GM08714 (cell line): Measurements from ENCODE around the gene ZBTB43.
"Not testable (repeated sequence)": the region's sequence is repeated elsewhere in the genome, so short reads cannot be mapped to it uniquely, and the experiment has no call there.

Experiments used
- H3K4me3 ChIP-seq: fragments of 200-500 bp; sonication (Bioruptor generic); 2 replicates; pipeline ENCODE4 v1.5.1; 2014; ENCODE audit warnings: mild to moderate bottlenecking, low read length, inconsistent platforms
- ZNF274 ChIP-seq: IDR thresholded peaks from 2 replicates; pipeline ENCODE4 v1.6.1; 2012; ENCODE audit warnings: mild to moderate bottlenecking, low read depth, low read length

ZBTB43 gene

GRCh38 chr9:126782053-126782388 is 22.8 kb upstream of the ZBTB43 start:
- TF ChIP-seq ZNF274, result no peak
- H3K4me3 ChIP-seq, result no peak overlapping the region

DNA sequence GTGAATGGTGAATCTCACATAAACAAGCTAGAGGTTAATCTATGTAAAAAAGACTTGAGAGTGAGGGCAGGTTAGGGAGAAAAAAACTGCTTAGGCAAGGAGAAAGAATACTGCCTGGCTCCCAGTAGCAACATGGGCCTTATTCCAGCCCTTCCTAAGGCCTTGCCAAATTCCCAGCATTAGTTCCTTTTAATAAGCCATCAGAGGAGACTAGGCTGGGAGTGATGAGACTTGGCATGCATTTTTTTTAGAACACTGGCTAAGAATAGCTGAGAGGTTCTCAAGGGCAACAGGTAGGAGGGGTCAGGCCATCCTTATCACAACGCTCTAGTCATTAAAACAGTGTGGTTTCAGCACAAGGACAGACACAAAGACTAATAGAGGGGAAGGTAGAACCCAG is 20.9 kb upstream of the ZBTB43 start:
- no peak for TF ChIP-seq ZNF274
- H3K4me3 ChIP-seq, result no peak overlapping the region

- TF ChIP-seq ZNF274, result no peak
- no peak overlapping the region for H3K4me3 ChIP-seq
These were observed 20.4 kb upstream of the ZBTB43 start for GRCh38 chr9:126784401-126784800.

DNA sequence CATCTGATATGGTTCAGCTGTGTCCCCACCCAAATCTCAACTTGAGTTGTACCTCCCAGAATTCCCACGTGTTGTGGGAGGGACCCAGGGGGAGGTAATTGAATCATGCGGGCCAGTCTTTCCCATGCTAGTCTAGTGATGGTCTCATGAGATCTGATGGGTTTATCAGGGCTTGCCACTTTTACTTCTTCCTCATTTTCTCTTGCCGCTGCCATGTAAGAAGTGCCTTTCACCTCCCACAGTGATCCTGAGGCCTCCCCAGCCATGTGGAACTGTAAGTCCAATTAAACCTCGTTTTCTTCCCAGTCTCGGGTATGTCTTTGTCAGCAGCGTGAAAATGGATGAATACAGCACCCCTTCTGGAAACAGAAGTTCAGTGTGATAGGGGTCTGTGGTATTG is 20.0 kb upstream of the ZBTB43 start:
- not testable (repeated sequence) for H3K4me3 ChIP-seq

DNA sequence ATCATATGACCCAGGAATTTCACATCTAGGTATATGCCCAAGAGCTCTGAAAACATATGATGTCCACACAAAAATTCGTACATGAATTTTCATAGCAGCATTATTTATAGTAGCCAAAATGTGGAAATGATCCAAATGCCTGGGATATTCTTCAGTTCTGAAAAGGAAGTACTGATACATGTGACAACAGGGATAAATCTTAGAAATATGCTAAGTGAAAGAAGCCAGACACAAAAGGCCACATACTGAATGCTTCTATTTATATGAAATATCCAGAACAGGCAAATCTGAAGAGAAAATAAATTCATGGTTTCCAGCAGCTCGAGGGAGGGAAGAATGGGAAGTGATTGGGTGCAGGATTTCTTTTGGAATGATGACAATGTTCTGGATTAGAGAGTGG is 16.8 kb upstream of the ZBTB43 start:
- no peak overlapping the region for H3K4me3 ChIP-seq
- no peak for TF ChIP-seq ZNF274

DNA sequence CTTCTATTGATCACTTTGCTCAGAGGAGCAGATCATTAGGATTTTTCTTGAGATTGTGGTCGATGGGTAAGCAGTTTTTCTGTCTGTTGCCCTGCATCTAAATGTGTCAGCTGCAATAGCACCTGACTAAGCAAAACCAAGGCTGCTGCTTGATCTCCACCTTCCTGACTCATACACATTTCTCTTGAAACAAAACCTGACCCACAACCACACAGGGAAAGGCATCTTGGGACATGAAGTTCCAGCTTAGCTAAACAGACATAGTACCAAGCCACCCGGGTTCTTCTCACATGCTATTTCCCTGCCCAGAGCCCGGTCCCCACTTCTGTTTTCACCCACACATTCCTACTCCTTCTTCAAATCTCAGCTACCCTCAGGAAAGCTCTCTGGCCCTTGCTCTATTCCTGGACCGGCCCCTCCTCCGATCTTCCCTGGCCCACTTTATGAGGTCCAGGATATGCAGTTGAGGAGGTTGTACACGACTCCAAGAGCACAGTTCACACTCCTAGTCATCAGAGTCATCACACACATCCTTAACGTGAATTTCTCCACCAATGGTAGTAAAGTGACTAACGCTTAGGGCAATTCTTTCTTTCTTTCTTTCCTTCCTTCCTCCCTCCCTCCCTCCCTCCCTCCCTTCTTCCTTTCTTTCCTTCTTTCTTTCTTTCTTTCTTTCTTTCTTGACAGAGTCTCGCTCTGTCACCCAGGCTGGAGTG is 16.0 kb upstream of the ZBTB43 start:
- no peak for TF ChIP-seq ZNF274
- no peak overlapping the region for H3K4me3 ChIP-seq

DNA sequence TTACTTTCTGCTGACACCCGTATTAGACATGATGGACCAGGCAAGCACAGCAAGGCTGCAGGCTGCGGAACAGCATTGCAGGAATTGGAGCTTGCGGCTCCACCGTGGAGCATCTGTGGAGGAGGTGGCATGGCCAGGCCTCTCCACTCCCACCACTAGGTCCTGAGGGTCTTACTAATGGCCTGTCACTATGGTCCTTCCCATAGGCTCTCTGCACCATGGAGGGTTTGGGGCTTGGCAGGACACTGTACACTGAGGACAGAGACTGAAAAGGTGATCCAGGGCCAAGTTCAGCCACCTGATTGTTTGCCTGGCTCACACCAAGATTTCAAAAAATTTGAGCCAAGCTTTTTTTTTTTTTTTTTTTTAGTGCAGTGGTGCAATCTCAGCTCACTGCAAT is 14.3 kb upstream of the ZBTB43 start:
- no peak for TF ChIP-seq ZNF274
- no peak overlapping the region for H3K4me3 ChIP-seq

DNA sequence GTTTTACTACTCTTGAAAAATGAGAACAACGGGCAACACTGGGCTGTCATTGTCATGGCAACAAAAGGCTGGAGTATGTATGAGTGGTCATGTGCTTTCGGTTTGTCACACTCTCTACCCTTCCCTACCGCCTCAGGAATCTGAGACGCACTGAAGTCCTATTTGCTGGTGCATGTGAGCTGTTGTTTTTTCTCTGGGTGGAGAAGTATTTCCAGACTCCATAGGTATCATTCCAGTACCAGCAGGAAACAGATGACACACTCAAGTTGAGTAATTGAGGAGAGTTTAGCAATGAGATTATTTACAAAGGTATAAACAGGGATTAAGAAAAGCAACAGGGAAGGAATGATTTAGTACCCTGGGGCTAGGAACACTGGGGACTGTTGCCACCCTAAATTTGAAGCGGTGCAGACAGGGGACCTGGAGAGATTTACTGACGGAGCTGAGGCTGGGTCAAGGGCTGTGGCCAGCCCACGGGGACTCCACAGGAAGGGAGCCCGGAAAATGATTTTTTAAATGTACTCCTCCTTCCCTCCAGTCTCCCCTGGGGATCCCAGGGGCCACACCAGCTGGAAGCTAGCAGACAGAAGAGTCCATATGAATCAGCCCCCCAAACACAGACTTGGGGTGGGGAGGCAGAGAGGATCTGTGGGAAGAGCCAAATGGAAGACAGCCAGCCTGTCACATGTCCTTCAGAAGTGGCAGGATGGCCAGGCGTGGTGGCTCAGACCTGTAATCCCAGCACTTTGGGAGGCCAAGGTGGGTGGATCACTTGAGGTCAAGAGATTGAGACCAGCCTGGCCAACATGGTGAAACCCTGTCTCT is 13.2 kb upstream of the ZBTB43 start:
- no peak for TF ChIP-seq ZNF274
- no peak overlapping the region for H3K4me3 ChIP-seq

DNA sequence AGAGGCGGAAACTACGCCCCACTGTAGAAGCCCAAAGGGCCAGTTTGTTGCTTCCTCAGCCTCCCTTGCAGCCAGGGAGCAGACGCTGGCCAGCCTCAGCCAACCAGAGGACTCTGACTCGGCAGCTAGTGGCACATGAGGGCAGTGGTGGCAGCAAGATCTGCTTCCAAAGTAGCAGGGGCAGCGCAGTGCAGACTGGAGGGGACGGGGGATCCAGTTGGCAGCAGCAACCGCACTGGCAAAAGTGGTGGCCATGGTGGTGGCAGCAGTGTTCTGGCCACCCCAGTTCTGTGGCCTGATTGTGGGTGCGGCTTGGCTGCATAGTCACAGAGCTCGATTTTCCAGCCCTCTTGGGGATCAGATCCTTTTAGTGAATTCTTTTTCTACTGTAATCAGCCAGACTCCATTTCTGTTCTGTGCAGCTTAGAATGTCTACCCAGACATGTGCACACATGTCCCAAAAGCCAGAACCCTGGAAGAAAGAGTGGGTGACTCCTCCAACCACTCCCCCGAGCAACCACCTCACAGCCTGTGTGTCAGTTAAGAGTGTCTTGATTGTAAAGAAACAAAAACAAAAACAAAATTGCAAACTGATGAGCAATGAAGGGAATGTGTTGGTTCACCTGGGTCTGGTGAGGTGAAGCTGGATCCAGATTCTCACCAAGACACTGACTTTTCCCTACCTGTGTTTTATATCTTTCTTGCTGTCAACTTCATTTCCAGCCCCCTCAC is 11.0 kb upstream of the ZBTB43 start:
- TF ChIP-seq ZNF274, result no peak

DNA sequence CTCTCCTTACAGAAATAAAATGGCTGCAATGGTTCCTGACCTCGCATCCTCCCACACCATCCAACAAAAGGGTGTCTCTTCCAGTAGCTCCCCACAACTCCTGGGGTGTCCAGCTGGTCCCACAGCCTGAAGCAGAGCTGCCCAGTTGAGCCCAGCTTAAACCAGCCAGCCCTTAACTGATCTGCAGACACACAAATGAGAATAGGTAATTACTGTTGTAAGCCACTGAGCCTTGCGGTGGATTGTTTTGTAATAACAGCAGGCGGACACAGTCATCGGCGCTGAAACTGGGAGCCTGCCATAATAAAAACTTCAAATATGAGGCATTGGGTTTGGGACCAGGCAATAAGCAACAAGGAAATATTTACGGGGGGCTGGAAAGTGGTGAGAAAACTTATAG is 10.4 kb upstream of the ZBTB43 start:
- no peak for TF ChIP-seq ZNF274
- H3K4me3 ChIP-seq, result no peak overlapping the region

More for the DNA sequence above, 11.0 kb upstream of the ZBTB43 start:
- H3K4me3 ChIP-seq, result no peak overlapping the region

DNA sequence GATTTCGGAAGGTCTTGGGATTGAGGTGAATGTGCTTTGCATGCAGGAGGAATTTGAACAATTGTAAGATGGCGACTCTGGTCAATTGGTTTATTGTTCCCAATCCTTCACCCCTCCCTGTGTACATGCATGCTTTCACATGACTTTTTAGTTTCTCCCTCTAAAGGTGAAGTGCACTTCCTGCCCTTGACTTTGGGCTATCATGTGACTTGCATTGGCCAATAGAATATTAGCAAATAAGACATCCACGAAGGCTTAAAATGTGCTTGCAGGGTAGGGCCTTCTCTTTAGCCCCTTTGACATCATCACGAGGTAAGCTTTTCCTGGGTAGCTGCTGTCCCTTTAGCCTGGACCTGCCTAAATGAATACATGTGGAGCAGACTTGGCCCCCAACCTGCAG is 8.1 kb upstream of the ZBTB43 start:
- TF ChIP-seq ZNF274, result no peak
- H3K4me3 ChIP-seq, result no peak overlapping the region

- TF ChIP-seq ZNF274, result no peak
- no peak overlapping the region for H3K4me3 ChIP-seq
These were observed 6.9 kb upstream of the ZBTB43 start for GRCh38 chr9:126797903-126798302.

DNA sequence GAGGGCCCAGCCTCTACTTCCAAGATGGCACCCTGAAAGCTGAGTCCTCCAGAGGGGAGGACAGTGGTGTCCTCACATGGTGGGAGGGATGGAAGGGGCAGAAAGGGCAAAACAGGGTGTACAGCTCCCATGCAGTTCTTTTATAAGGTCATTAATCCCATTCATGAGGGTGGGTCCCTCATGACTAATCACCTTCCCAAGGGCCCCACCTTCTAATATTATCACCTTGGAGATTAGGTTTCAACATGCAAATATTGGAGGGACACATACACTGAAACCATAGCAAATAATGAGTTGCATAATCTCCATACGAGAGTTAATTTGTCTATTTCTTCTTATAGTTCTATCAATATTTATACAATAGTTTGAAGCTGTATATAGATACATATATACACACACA is 5.8 kb upstream of the ZBTB43 start:
- H3K4me3 ChIP-seq, result no peak overlapping the region
- no peak for TF ChIP-seq ZNF274

GRCh38 chr9:126802318-126803059 is 2.4 kb upstream of the ZBTB43 start:
- no peak for TF ChIP-seq ZNF274
- H3K4me3 ChIP-seq, result no peak overlapping the region
